Esophagus muscularis mucosa (tissue), 4 donors: ENCODE results near the gene SLC35C1. TPM values are rescaled to one million over a fixed set of nuclear protein-coding genes. Genes with fewer than 3 reads are reported as not detected.

Experiments
- DNase-seq: peaks from one replicate; pipeline ENCODE4 v3.0.0-alpha.2; 2017; ENCODE audit errors: extremely low spot score
- H3K27ac ChIP-seq, 4 donors: fragments of 200-600 bp; sonication (generic); replicated peaks in 1 of 4; 1 replicate in 3 of 4; 2 replicates in 1 of 4; pipeline ENCODE4 v1.5.1; 2016 to 2019; ENCODE audit warnings: mild to moderate bottlenecking in 1 of 4
- H3K27me3 ChIP-seq, 4 donors: fragments of 200-600 bp; sonication (generic); one replicate each; pipeline versions ENCODE4 v1.5.1 to v1.6.0; 2016 to 2019
- H3K36me3 ChIP-seq, 4 donors: fragments of 200-600 bp; sonication (generic); one replicate each; pipeline ENCODE4 v1.5.1; 2016 to 2019
- H3K4me1 ChIP-seq, 4 donors: fragments of 200-600 bp; sonication (generic); one replicate each; pipeline ENCODE4 v1.5.1; 2016 to 2019
- H3K4me3 ChIP-seq, 4 donors: fragments of 200-600 bp; sonication (generic); 1 replicate in 2 of 4; 2 replicates in 2 of 4; pipeline ENCODE4 v1.5.1; 2016 to 2019; ENCODE audit warnings: mild to moderate bottlenecking in 4 of 4, moderate library complexity in 1 of 4
- H3K9me3 ChIP-seq, 4 donors: fragments of 200-600 bp; sonication (generic); 1 replicate in 3 of 4; 2 replicates in 1 of 4; pipeline ENCODE4 v1.5.1; 2016 to 2019
- EP300 ChIP-seq: sonication (generic); formaldehyde crosslinking; IDR thresholded peaks from one replicate; pipeline ENCODE4 v1.6.1; 2017; ENCODE audit warnings: antibody characterized with exemption
- POLR2A ChIP-seq: fragments of 450-650 bp; IDR thresholded peaks from one replicate; pipeline ENCODE4 v1.6.1; 2017; ENCODE audit warnings: antibody characterized with exemption, moderate library complexity, mild to moderate bottlenecking, low read depth
- POLR2AphosphoS5 ChIP-seq, 2 donors: sonication (generic); formaldehyde crosslinking; IDR thresholded peaks; one replicate each; pipeline ENCODE4 v1.6.1; 2017; ENCODE audit warnings: antibody characterized with exemption in 2 of 2
- WGBS: methylation state at CpG from one replicate; pipeline ENCODE4 v1.1.5; 2018; 5-methylcytosine and 5-hydroxymethylcytosine counted together
- intact Hi-C: fragments of 100-400 bp; cut with DNase I; formaldehyde crosslinking; loops from one replicate; pipeline ENCODE4 v1.15.1; 2023
- total RNA-seq, 4 donors: library from RNA; depleted of rRNA; stranded (reverse); fragments of >200 nt; gene quantifications; one replicate each; pipeline versions ENCODE4 v1.1.0 to v1.2.1, GENCODE V29; 2016
- TF ChIP-seq, protein P1 (sequence below), 3 experiments: fragments of 200-600 bp in 2 of 3; fragments of 450-650 bp in 1 of 3; sonication (generic) in 2 of 3; IDR thresholded peaks; one replicate each; pipeline ENCODE4 v1.5.1; 2017 to 2019; ENCODE audit warnings: antibody characterized with exemption in 3 of 3, mild to moderate bottlenecking in 2 of 3, moderate library complexity in 1 of 3

The SLC35C1 gene
- total RNA-seq, 4 donors from 2014 or later, result 9.6 to 18.0 (median 13.1) TPM

DNA sequence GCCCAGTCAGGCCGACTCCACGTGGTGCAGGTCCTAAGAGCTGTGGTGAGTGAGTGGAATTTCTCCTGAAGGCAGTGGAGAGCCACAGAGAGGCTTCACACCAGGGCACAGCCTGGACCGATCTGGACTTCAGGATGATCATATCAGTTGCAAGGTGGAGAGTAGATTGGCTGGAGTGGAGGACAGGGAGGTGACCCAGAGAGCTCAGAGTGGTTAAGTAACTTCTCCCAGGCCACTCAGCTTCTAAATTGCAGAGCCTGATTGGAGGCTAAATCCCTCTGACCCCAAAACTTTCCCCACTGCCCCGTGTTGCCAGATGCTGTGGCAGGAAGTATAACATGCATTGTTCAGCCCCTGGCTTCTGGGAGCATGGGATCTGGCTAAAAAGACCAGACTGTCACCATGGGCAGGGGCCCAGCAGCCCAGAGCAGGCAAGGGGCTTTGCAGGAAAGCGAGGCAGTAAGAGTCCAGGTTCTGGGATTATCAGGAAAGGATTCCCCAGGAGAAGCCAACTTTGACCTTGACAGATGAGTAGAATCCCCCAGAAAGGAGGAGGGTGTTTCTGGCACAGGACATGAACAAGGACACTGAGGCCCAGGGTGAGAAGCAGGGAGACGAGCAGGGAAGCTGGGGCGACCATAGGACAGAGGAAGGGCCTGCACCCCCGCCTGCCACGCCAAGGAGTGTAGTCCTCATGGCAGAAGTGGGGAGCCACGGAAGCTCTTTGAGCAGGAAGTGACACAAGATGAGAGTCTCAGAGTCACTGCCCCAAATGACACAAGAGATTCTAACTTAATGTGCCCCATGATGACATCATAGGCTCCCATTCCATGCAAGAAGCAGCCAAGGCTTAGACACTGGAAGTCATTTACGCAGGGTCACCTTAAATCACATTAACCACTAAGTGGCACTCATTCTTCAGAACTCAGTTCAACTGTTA, 4.8 kb downstream of the SLC35C1 start:
- TF ChIP-seq EP300 (no peak), POLR2AphosphoS5 (IDR thresholded peaks at IDR 0.05) (no peak), POLR2A (no peak)
- TF ChIP-seq, protein P1, sequence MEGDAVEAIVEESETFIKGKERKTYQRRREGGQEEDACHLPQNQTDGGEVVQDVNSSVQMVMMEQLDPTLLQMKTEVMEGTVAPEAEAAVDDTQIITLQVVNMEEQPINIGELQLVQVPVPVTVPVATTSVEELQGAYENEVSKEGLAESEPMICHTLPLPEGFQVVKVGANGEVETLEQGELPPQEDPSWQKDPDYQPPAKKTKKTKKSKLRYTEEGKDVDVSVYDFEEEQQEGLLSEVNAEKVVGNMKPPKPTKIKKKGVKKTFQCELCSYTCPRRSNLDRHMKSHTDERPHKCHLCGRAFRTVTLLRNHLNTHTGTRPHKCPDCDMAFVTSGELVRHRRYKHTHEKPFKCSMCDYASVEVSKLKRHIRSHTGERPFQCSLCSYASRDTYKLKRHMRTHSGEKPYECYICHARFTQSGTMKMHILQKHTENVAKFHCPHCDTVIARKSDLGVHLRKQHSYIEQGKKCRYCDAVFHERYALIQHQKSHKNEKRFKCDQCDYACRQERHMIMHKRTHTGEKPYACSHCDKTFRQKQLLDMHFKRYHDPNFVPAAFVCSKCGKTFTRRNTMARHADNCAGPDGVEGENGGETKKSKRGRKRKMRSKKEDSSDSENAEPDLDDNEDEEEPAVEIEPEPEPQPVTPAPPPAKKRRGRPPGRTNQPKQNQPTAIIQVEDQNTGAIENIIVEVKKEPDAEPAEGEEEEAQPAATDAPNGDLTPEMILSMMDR (IDR thresholded peaks at IDR 0.05), result no peak
- no peak for DNase-seq
- Histone ChIP-seq H3K9me3 (no peaks in the 10 kb centered on the region), H3K27ac (no peak overlapping the region), H3K4me3 (no peak overlapping the region), H3K27me3 (no peaks in the 10 kb centered on the region), H3K36me3 (peaks cover 9 to 50% (median 43%) of the 10 kb centered on the region in 4 donors), H3K4me1 (peaks cover 28 to 48% (median 35%) of the 10 kb centered on the region in 4 donors)
- 76% methylated on average over 9 of the region's 11 CpGs for WGBS
- intact Hi-C loops, result loop anchor here (5.0 kb wide), 1 partner anchor 33 kb away; no protein-coding TSS in a partner anchor

DNA sequence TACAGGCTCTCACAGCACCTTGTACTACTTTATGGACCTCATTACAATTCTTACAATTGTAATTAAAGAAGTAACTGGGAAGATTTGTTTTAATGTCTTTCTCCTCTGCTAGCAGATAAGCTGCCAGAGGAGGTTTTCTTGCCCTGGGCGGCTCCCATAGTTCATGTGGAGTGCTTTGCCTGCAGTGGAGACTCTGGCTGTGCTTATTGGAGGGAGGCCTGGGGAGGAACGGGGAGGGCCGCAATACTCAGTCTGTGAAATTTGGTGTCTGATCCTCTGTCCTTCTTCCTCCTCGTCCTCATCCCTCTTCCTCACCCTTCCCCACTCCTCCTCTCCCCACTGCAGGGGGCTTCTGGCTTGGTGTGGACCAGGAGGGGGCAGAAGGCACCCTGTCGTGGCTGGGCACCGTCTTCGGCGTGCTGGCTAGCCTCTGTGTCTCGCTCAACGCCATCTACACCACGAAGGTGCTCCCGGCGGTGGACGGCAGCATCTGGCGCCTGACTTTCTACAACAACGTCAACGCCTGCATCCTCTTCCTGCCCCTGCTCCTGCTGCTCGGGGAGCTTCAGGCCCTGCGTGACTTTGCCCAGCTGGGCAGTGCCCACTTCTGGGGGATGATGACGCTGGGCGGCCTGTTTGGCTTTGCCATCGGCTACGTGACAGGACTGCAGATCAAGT, 5.6 kb downstream of the SLC35C1 start:
- intact Hi-C loops, result no loop called here
- Histone ChIP-seq H3K27me3 (no peaks in the 10 kb centered on the region), H3K36me3 (peaks cover 9 to 50% (median 43%) of the 10 kb centered on the region in 4 donors), H3K9me3 (no peaks in the 10 kb centered on the region), H3K4me1 (peaks cover 26 to 44% (median 33%) of the 10 kb centered on the region in 4 donors), H3K27ac (no peak overlapping the region), H3K4me3 (no peak overlapping the region)
- WGBS, result 90% methylated on average over 14 of the region's 23 CpGs
- TF ChIP-seq POLR2AphosphoS5 (IDR thresholded peaks at IDR 0.05), result no peak
- no peak for TF ChIP-seq EP300
- TF ChIP-seq, protein P1 (IDR thresholded peaks at IDR 0.05), result no peak
- no peak for TF ChIP-seq POLR2A
- DNase-seq, result no peak

DNA sequence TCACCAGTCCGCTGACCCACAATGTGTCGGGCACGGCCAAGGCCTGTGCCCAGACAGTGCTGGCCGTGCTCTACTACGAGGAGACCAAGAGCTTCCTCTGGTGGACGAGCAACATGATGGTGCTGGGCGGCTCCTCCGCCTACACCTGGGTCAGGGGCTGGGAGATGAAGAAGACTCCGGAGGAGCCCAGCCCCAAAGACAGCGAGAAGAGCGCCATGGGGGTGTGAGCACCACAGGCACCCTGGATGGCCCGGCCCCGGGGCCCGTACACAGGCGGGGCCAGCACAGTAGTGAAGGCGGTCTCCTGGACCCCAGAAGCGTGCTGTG, 6.1 kb downstream of the SLC35C1 start:
- Histone ChIP-seq H3K36me3 (peaks cover 9 to 50% (median 43%) of the 10 kb centered on the region in 4 donors), H3K4me3 (no peak overlapping the region), H3K4me1 (peaks cover 21 to 39% (median 28%) of the 10 kb centered on the region in 4 donors), H3K27me3 (no peaks in the 10 kb centered on the region), H3K27ac (no peak overlapping the region), H3K9me3 (no peaks in the 10 kb centered on the region)
- intact Hi-C loops, result no loop called here
- no peak for DNase-seq
- TF ChIP-seq POLR2AphosphoS5 (IDR thresholded peaks at IDR 0.05) (no peak), EP300 (no peak), POLR2A (no peak)
- TF ChIP-seq, protein P1 (IDR thresholded peaks at IDR 0.05), result no peak
- WGBS, result 93% methylated on average over 14 of the region's 17 CpGs

DNA sequence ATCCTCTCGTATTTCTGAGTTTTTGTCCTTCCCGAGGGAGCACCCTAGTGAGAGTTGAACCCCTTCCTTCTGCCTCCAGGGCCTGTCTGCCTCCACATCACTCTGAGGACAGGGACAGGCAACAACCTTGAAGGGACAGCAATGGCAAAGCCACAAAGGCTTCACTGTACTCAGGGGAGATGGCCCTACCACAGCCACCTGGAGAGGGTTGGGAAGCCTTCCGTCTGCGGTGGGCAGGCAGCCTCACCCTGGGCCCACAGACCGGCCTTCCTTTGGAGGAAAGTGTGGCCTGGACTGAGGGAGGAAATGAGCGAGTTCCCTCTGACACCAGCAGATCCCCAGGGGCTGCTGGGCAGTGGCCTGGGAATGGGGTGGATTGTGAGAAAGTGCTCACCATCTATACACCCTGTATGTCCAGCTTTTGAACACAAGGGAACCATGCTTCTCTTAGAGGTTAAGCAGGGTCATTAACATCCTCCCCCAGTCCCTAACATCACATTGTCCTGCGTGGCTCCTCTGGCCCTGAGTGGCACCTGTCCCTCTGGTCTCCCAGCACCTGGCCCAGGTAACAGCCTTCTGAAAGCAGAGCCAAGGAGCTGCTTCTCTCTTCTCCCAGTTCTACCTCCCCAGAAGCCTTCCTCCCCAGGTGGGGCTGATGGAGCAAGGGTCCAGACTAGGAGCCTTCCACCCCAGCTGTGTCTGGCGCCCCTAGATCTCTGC, 6.8 kb downstream of the SLC35C1 start:
- H3K27ac ChIP-seq, result no peak overlapping the region
- intact Hi-C loops, result no loop called here
- 84% methylated on average over 7 of the region's 8 CpGs for WGBS
- H3K9me3 ChIP-seq, result no peaks in the 10 kb centered on the region
- peaks cover 9 to 50% (median 43%) of the 10 kb centered on the region in 4 donors for H3K36me3 ChIP-seq
- no peak for TF ChIP-seq POLR2A
- TF ChIP-seq EP300, result no peak
- TF ChIP-seq POLR2AphosphoS5 (IDR thresholded peaks at IDR 0.05), result no peak
- no peaks in the 10 kb centered on the region for H3K27me3 ChIP-seq
- peaks cover 15 to 32% (median 21%) of the 10 kb centered on the region in 4 donors for H3K4me1 ChIP-seq
- H3K4me3 ChIP-seq, result no peak overlapping the region
- DNase-seq, result no peak
